GM12878 (cell line): Measurements from ENCODE around the gene PTCD3. TPM values are rescaled to one million over a fixed set of nuclear protein-coding genes. Genes with fewer than 3 reads are reported as not detected.

Experiments
- ATAC-seq: fragments of 200-7000 bp; cut with Tn5 transposase; 3 replicates; pipeline ENCODE4 v1.9.1; 2020; ENCODE audit warnings: mild to moderate bottlenecking, moderate library complexity
- BruUV-seq: library from RNA; stranded (reverse); fragments of 400-500 nt; replicated peaks from 2 replicates; lab custom pipeline; 2021; lab: Mats Ljungman, UMichigan
- CTCF ChIA-PET: fragments of 300-600 bp; sonication (Branson Sonifier 250); formaldehyde crosslinking; extraction: SDS; loops from one replicate; lab custom pipeline; 2021; ENCODE audit warnings: inconsistent platforms; lab: Yijun Ruan, JAX
- POLR2A ChIA-PET: fragments of 350-600 bp; formaldehyde crosslinking; extraction: SDS; loops from one replicate; lab custom pipeline; 2021; ENCODE audit warnings: inconsistent platforms; lab: Charles Lee
- RAD21 ChIA-PET: fragments of 300-600 bp; sonication (Branson Sonifier 250); formaldehyde crosslinking; loops from one replicate; lab custom pipeline; 2023; ENCODE audit warnings: antibody characterized with exemption; ENCODE audit not compliant: unreplicated experiment; lab: Charles Lee
- SMC1A ChIA-PET: fragments of 300-600 bp; sonication (Branson Sonifier 250); formaldehyde crosslinking; loops from one replicate; lab custom pipeline; 2023; ENCODE audit not compliant: unreplicated experiment, uncharacterized antibody; lab: Charles Lee
- DNase-seq: peaks from one replicate; pipeline ENCODE4 v3.0.0-alpha.2; 2011; ENCODE audit warnings: low read depth, low spot score
- FAIRE-seq: peaks from 3 replicates; lab custom pipeline; 2011; peaks lifted over from hg19 to GRCh38; lab: Jason Lieb, UNC
- H2AFZ ChIP-seq: 2 replicates; pipeline ENCODE4 v1.6.0; 2011; ENCODE audit warnings: low read depth, low read length, control low read depth; ENCODE audit not compliant: control insufficient read depth
- H3K27ac ChIP-seq: 2 replicates; pipeline ENCODE4 v1.5.1; 2011; ENCODE audit warnings: control low read depth; ENCODE audit not compliant: control insufficient read depth, insufficient read depth
- H3K27me3 ChIP-seq, 2 experiments: replicated peaks in 1 of 2; 2 replicates each; pipeline versions ENCODE4 v1.6.0 to v1.6.1; 2011; ENCODE audit warnings: low read length in 1 of 2; ENCODE audit not compliant: control insufficient read depth in 2 of 2, insufficient read depth in 2 of 2
- H3K36me3 ChIP-seq, 2 experiments: 2 replicates each; pipeline ENCODE4 v1.5.1; 2011; ENCODE audit warnings: low read length in 1 of 2; ENCODE audit not compliant: control insufficient read depth in 2 of 2, insufficient read depth in 2 of 2
- H3K4me1 ChIP-seq: 2 replicates; pipeline ENCODE4 v1.6.1; 2011; ENCODE audit warnings: mild to moderate bottlenecking, low read length, moderate library complexity, mixed read lengths; ENCODE audit not compliant: control insufficient read depth, insufficient read depth
- H3K4me2 ChIP-seq: 2 replicates; pipeline ENCODE4 v1.6.0; 2011; ENCODE audit warnings: control low read depth; ENCODE audit not compliant: control insufficient read depth, insufficient read depth
- H3K4me3 ChIP-seq: fragments of 200-600 bp; sonication (generic); 2 replicates; pipeline ENCODE4 v1.5.1; 2016
- H3K79me2 ChIP-seq: 2 replicates; pipeline ENCODE4 v1.6.0; 2011; ENCODE audit warnings: low read length; ENCODE audit not compliant: control insufficient read depth, insufficient read depth
- H3K9ac ChIP-seq: 2 replicates; pipeline ENCODE4 v1.8.0; 2011; ENCODE audit warnings: low read length, control low read depth, mixed read lengths; ENCODE audit not compliant: control insufficient read depth, insufficient read depth
- H3K9me3 ChIP-seq: replicated peaks from 3 replicates; pipeline ENCODE4 v1.5.1; 2011; ENCODE audit warnings: mild to moderate bottlenecking, low read length; ENCODE audit not compliant: control insufficient read depth, insufficient read depth
- H4K20me1 ChIP-seq: 2 replicates; pipeline ENCODE4 v1.6.0; 2011; ENCODE audit not compliant: control insufficient read depth, insufficient read depth
- WGBS: methylation state at CpG from one replicate; pipeline ENCODE4 v1.1.6; 2016; ENCODE audit warnings: low lambda C conversion rate; ENCODE audit not compliant: insufficient replicate concordance, insufficient coverage; ENCODE audit errors: missing lambda C conversion rate; 5-methylcytosine and 5-hydroxymethylcytosine counted together
- in situ Hi-C: fragments of 300-500 bp; cut with MboI; formaldehyde crosslinking; loops from 9 replicates; pipeline ENCODE4 v1.14.3; 2018; ENCODE audit warnings: mixed read lengths
- intact Hi-C: fragments of 100-400 bp; cut with micrococcal nuclease; formaldehyde crosslinking; loops from one replicate; pipeline ENCODE4 v1.14.2; 2022; ENCODE audit not compliant: unreplicated experiment
- polyA plus RNA-seq, 11 experiments: library from polyadenylated mRNA; depleted of rRNA in 4 of 11; unstranded in 6 of 11; stranded (reverse) in 5 of 11; fragments of >200 nt; fragmentation: Nextera tagmentation in 4 of 11; fragmentation: Illumina TruSeq in 1 of 11; extraction: Ambion mirVana in 4 of 11; extraction: Trizol in 1 of 11; gene quantifications; 1 replicate in 1 of 11; 2 replicates in 10 of 11; pipeline versions ENCODE4 v1.2.1 to v1.2.3, GENCODE V29; 2011 to 2016; ENCODE audit warnings: inconsistent platforms in 2 of 11, missing spikeins in 2 of 11, low read depth in 1 of 11
- total RNA-seq, 4 experiments: library from RNA; depleted of rRNA in 3 of 4; stranded (reverse); fragments of >200 nt in 3 of 4; fragmentation: Illumina TruSeq in 1 of 4; extraction: Trizol in 1 of 4; gene quantifications; 2 replicates each; pipeline versions ENCODE4 v1.2.1 to v1.2.3, GENCODE V29; 2013 to 2021
- TF ChIP-seq, protein P1 (sequence below), 3 experiments: IDR thresholded peaks in 2 of 3; conservative IDR thresholded peaks in 1 of 3; 2 replicates each; pipeline ENCODE4 v1.5.1; 2011; ENCODE audit warnings: low read depth in 3 of 3, low read length in 3 of 3, mild to moderate bottlenecking in 3 of 3, control low read depth in 2 of 3, moderate library complexity in 2 of 3, inconsistent platforms in 1 of 3, mixed read lengths in 1 of 3; ENCODE audit not compliant: control insufficient read depth in 2 of 3, insufficient read depth in 1 of 3; ENCODE audit errors: extremely low read depth in 1 of 3
- TF ChIP-seq, protein P2 (sequence below): IDR thresholded peaks from 2 replicates; pipeline ENCODE4 v1.6.1; 2011; ENCODE audit warnings: borderline replicate concordance, low read depth, mild to moderate bottlenecking, moderate library complexity, mixed read lengths, low read length; ENCODE audit not compliant: insufficient read depth; ENCODE audit errors: extremely low read length

PTCD3 gene
- total and polyA plus RNA-seq, 10 of the 15 experiments (the other 5 are each of a cell fraction or from before 2014, with no cell fraction given), result 44.7 to 177 (median 127) TPM

DNA sequence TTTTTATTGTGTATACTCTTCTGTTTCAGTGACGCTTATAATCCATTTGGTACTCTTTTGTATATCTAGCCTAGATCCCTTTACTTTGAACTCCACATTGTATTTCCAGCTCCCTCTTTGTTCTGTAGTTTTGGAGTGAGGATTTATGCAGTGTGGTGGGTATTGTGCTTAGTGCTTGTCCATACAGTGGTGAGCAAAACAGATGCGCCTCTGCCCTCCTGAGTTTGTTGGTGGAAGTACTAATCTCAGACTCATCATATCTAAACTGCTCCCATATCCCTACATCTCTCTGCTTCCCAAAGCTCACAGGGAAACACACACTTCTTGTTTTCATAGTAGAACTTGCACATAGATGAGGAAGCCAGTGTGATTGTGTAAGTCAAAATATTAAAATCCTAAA is 12.1 kb downstream of the PTCD3 start:
- 95% methylated on average over 2 of the region's 2 CpGs for WGBS
- Histone ChIP-seq H3K4me3 (no peak overlapping the region), H3K4me2 (no peak overlapping the region), H2AFZ (no peak overlapping the region), H3K36me3 (peaks cover 13 to 39% of the 10 kb centered on the region in 2 experiments), H3K9ac (no peak overlapping the region), H3K4me1 (no peaks in the 10 kb centered on the region), H3K27ac (no peak overlapping the region), H3K79me2 (no peaks in the 10 kb centered on the region; the same call in 1 of the 2 replicates), H4K20me1 (no peaks in the 10 kb centered on the region), H3K27me3 (no peaks in the 10 kb centered on the region)
- FAIRE-seq, result no peak
- ATAC-seq, result no peak
- DNase-seq, result no peak
- ChIA-PET RAD21 (no interaction called here), SMC1A (interaction anchor here (1.7 kb wide), 1 partner anchor 291 kb away, joined by 5 read pairs; no protein-coding TSS in a partner anchor), CTCF (interaction anchor here (0.9 to 1.4 kb wide), 3 partner anchors 13 to 290 kb away, joined by 3 to 5 read pairs (median 4); partner anchors contain the start of genes POLR1A and PTCD3), POLR2A (no interaction called here)
- TF ChIP-seq, protein P1, sequence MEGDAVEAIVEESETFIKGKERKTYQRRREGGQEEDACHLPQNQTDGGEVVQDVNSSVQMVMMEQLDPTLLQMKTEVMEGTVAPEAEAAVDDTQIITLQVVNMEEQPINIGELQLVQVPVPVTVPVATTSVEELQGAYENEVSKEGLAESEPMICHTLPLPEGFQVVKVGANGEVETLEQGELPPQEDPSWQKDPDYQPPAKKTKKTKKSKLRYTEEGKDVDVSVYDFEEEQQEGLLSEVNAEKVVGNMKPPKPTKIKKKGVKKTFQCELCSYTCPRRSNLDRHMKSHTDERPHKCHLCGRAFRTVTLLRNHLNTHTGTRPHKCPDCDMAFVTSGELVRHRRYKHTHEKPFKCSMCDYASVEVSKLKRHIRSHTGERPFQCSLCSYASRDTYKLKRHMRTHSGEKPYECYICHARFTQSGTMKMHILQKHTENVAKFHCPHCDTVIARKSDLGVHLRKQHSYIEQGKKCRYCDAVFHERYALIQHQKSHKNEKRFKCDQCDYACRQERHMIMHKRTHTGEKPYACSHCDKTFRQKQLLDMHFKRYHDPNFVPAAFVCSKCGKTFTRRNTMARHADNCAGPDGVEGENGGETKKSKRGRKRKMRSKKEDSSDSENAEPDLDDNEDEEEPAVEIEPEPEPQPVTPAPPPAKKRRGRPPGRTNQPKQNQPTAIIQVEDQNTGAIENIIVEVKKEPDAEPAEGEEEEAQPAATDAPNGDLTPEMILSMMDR (IDR thresholded peaks at IDR 0.05 in 2 of 3, conservative IDR thresholded peaks at IDR 0.05 in 1 of 3; ENCODE audit: control insufficient read depth in 2 of 3, extremely low read depth in 1 of 3, insufficient read depth in 1 of 3, low read depth in 3 of 3, low read length in 3 of 3), result 0 out of 6 replicates have a peak, but pooled peaks of 1 of the 3 experiments have one; percentile 9
- TF ChIP-seq, protein P2, sequence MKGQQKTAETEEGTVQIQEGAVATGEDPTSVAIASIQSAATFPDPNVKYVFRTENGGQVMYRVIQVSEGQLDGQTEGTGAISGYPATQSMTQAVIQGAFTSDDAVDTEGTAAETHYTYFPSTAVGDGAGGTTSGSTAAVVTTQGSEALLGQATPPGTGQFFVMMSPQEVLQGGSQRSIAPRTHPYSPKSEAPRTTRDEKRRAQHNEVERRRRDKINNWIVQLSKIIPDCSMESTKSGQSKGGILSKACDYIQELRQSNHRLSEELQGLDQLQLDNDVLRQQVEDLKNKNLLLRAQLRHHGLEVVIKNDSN, result no peak
- TF ChIP-seq, all 136 proteins: peak for 1
- intact Hi-C loops, result no loop called here
- BruUV-seq, result no TSS peak
- in situ Hi-C loops, result no loop called here
- H3K9me3 ChIP-seq, result no peaks in the 10 kb centered on the region
